DMS53 treated with DMSO at 0.1 percent for 48 hours (cell line): Measurements from ENCODE around the gene LMBR1L.
A peak's percentile ranks its signal among the peaks of the same experiment; 100 is the strongest.
"Not testable (repeated sequence)": the region's sequence is repeated elsewhere in the genome, so short reads cannot be mapped to it uniquely, and the experiment has no call there.

Source experiments
- DNase-seq: peaks from one replicate; lab custom pipeline; 2025; ENCODE audit not compliant: unreplicated experiment; lab: John Stamatoyannopoulos, UW

LMBR1L gene, protein sequence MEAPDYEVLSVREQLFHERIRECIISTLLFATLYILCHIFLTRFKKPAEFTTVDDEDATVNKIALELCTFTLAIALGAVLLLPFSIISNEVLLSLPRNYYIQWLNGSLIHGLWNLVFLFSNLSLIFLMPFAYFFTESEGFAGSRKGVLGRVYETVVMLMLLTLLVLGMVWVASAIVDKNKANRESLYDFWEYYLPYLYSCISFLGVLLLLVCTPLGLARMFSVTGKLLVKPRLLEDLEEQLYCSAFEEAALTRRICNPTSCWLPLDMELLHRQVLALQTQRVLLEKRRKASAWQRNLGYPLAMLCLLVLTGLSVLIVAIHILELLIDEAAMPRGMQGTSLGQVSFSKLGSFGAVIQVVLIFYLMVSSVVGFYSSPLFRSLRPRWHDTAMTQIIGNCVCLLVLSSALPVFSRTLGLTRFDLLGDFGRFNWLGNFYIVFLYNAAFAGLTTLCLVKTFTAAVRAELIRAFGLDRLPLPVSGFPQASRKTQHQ

DNA sequence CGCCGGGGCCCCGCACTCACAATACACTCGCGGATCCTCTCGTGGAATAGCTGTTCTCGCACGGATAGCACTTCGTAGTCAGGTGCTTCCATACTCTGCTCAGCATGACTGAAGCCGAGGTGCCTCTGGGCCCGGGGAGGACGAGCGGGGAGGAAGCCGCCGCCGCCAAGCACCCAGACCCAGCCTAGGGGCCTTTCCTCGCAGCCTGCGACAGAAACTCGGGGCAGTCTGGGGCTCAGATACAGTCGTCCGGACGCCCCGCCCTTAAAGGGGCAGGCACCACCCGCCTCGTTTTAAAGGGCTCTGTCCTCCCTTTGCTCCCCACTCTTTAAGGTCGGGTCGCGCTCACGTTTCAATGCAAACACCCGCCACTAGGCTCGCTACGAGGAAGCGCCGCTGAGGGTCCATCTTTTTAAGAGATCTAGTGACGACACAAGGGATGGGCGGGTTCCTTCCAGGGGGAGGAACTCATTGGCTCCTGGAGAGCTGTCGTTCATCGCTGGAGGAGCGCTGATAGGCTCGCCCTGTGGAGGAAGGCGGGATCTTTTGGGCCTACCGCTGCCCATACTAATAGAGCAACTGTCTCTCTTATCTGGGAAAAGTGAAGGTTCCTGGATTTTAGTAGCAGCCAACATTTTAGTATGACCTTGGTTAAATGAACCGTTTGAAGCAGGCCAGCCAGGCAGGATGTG, at the start of gene LMBR1L:
LMBR1L (minus strand) TSS at position 384 of the 692 bp plus-strand sequence; CDS start at position 92, 292 bp downstream.
- peak; percentile 89 for DNase-seq

GRCh38 chr12:49160399-49160798, 49.8 kb upstream of the LMBR1L start:
- no peak for DNase-seq

GRCh38 chr12:49154221-49154620, 43.6 kb upstream of the LMBR1L start:
- DNase-seq = no peak

GRCh38 chr12:49147384-49147783, 36.7 kb upstream of the LMBR1L start:
- no peak for DNase-seq

GRCh38 chr12:49146406-49146805, 35.8 kb upstream of the LMBR1L start:
- no peak for DNase-seq

GRCh38 chr12:49144384-49144783, 33.7 kb upstream of the LMBR1L start:
- DNase-seq = no peak

DNA sequence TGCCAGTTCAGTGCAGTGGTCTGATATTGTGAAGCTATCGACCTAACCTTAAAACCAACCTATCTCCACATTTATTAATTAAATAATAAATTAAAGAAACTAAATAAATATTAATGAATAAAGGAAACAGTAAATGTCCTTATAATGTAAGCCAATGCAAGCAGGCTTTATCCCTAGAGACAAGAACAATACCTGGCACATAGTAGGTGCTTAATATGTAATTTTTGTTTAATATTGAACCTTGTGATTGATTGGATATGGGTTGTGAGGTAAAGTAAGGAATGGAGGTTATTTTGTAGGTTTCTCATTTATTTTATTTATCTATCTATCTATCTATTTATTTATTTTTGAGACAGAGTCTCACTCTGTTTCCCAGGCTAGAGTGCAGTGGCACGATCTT, 28.4 kb upstream of the LMBR1L start:
- DNase-seq = no peak

DNA sequence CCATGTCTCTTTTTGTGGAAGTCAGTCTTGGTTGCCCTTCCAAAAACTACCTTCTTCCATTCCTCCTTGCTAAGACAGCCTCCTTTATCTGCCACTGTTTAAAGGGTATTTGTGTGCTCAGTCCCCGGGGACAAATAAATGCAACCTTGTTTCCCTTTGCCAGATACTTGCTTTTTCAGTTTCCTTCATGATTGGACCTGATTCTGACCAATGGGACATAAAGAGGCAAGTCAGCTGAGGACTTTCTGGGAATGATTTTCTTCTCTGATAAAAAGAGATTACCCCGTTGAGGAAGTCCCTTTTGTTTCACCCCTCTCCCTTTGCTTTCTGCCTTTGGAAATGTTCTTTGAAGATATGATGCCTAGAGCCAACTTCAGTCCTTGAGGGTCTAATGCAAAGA, 27.9 kb upstream of the LMBR1L start:
- no peak for DNase-seq

DNA sequence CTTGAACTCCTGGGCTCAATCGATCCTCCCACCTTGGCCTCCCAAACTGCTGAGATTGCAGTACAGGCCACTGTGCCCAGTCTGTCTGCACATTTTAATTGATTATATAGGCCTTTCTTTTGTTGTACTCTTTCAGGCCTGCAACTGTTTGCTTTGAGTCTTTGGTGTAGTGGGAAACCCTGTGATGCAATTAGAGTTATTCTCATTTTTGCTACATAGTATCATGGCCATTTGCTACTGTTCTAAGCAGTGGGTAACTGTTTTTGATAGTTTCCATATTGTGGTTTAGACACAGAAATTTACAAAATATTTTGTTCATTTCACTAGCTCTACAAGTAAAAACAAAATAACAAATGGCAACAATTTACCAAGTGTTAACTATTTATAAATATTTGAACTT, 26.8 kb upstream of the LMBR1L start:
- no peak for DNase-seq

DNA sequence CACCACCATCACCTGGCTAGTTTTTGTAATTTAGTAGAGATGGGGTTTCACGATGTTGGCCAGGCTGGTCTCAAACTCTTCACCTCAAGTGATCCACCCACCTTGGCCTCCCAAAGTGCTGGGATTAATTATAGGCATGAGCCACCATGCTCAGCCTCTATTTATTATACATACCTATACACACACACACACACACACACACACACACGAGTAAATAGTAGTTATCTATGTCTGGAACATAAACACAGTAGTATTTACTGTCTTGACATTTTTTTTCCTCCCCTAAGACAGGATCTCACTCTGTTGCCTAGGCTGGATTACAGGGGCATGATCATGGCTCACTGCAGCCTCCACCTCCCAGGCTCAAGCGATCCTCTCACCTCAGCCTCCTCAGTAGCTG, 26.4 kb upstream of the LMBR1L start:
- DNase-seq = not testable (repeated sequence)

DNA sequence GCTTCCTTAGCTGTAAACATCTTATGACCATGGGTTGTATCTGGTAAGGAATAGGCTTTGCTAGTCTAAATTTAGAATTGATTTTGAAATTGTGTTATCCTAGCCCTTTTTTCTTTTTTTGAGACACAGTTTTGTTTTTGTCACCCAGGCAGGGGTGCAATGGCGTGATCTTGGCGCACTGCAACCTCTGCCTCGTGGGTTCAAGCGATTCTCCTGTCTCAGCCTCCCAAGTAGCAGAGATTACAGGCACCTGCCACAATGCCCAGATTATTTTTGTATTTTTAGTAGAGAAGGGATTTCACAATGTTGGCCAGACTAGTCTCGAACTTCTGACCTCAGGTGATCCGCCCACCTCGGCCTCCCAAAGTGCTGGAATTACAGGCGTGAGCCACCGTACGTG, 22.9 kb upstream of the LMBR1L start:
- DNase-seq = no peak

DNA sequence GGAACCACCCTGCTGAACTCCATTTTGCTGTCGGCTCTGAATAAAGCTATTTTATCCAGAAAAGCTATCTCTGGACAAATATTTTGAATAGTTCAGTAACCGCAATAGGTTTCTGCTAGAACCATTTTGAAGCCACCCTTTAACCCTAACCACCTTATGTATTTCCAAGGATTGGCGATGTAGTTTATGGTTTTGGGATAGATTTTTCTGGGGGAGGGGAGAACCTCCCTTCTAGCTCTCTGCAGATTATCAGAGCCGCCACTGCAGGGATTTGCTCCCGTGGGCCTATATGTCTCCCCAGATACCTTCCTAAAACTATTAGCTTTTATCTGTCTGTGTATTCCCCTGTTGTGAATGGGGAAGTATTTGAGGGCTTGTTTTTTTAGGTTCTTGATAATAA, 22.4 kb upstream of the LMBR1L start:
- DNase-seq = no peak

DNA sequence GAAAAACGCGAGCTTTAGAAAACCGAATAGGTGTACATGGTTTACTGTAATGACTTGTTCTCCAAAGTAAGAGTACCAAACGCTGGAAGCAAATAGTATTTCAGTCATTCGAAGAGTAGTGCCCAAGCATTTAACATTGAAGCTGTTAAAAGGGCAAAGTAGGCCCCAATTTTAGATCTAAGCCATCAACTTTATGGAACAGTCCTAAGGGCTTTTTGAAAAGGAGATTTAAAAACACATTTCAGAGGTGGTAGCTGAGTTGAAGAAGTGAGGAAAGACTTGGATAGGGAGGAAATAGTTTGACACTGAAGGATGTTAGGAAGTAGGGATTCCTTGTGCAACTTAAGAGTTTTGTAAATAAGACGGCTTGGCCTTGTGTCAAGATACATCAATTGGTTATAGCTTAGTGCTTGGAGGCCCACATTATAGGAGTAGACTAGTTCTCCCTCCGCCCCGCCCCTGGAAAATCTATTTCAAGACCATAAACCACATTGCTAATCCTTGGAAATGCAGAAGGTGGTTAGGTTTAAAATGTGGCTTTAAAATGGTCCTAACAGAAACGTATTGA, 21.3 kb upstream of the LMBR1L start:
- no peak for DNase-seq

- DNase-seq = peak; percentile 71
Observed at GRCh38 chr12:49131051-49131893, 20.6 kb upstream of the LMBR1L start, which contains the start of gene TUBA1B. Gene TUBA1B (minus strand): TSS chr12:49131395. CDS start chr12:49131300, 95 bp downstream.

DNA sequence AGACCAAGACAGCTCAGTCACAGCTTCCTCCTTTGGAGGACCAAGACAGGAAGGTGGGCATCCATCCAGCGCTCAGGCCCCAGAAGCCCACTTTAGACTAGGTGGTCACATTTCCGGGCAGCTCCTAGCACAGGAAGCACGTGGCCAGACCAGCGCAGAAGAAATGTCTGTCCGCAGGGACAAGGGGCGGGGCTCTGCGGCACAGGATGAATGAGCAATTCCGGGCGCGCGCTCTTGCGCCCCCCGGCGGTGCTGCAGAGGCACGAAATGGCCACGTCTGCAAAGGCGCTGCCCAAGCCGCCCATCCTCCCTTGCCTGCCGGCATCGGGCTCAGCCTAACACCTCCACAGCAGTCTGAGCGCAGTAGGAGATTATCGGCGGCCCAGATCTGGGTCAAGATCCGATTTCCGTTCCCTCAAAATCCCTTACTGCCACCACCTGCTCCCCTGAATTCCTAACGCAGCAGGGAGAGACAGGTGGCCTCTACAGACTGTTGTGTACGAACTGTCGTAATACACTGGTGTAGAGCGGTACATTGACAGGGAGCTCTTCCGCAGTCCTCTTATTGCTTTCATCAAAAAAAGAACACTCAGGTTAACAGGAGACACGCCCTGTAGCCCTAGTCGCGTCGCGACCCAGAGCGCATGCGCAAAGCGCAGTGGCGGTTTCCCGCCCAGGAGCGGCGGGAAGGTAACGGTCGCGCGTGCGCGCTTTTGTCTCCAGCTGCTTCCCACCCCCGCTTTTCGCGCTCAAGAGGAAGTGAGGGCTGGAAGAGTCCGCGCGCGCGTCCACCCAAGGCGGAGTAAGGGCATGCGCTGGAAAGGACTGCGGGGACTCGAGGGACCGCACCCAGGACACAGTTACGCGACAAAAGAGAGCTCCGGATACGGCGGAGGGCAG, 19.8 kb upstream of the LMBR1L start:
- peak; percentile 94 for DNase-seq

GRCh38 chr12:49129332-49130150, 18.9 kb upstream of the LMBR1L start:
- no peak for DNase-seq

DNA sequence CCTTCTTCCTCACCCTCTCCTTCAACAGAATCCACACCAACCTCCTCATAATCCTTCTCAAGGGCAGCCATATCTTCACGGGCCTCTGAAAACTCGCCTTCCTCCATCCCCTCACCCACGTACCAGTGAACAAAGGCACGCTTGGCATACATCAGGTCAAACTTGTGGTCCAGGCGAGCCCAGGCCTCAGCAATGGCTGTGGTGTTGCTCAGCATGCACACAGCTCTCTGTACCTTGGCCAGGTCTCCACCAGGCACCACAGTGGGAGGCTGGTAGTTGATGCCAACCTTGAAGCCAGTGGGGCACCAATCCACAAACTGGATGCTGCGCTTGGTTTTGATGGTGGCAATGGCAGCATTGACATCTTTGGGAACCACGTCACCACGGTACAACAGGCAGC, 17.3 kb upstream of the LMBR1L start:
- not testable (repeated sequence) for DNase-seq

DNA sequence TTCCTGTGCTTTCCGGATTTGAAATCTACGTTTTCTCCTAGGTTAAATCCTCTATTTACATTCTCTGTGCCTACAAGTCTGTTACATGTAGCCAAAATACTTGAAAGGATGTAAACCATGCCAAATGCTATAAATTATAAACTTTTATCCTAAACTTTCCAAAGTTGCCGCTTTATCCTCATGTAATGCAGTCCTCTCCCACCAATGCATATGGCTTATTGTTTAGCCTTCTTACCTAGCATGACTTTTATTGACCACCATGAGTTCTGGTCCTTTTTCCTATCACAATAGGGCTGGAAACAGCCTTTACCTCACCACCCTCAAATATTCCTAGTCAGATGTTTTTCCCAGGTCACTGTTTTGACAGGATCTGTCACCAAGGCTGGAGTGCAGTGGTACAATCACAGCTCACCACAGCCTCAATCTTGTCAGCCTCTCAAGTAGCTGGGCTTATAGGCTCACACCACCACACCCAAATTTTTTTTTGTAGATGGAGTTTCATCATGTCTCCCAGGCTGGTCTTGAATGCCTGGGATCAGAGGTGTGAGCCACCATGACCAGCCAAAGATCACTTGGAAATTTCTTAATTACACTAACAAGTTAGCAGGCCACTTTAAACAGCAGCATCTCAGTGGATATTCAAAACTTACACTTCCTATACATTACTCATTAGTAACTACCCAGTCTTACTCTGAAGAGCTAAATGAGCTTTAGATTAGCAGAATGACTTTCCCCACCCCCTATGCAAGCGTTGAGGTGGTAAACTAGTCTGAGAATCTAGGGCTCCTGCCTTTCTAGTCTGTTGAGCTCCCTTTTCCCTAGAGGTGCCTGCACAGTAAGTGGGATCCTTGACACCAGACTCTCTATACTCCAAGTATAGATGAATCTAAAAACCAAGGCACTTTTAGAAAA, 16.5 kb upstream of the LMBR1L start:
- no peak for DNase-seq
